Activated T-cell treated with anti-CD3 and anti-CD28 coated beads for 1 hour (primary cell): Measurements from ENCODE around the gene ID1.
"Not testable (repeated sequence)": the region's sequence is repeated elsewhere in the genome, so short reads cannot be mapped to it uniquely, and the experiment has no call there.

Source experiments
- DNase-seq: peaks from one replicate; pipeline ENCODE4 v3.0.0-alpha.2; 2020; ENCODE audit warnings: low read depth

Gene ID1

GRCh38 chr20:31602431-31602778, 2.7 kb upstream of the ID1 start:
- no peak for DNase-seq

- no peak for DNase-seq
Measured at GRCh38 chr20:31602779-31603441, 2.2 kb upstream of the ID1 start.

GRCh38 chr20:31603822-31604566, 1.1 kb upstream of the ID1 start:
- peak; percentile 48 for DNase-seq

GRCh38 chr20:31604567-31605030, 490 bp upstream of the ID1 start:
- no peak for DNase-seq

- DNase-seq: peak; percentile 5
Measured at GRCh38 chr20:31605902-31606803, 1.1 kb downstream of the ID1 start.

- DNase-seq: no peak
Measured at GRCh38 chr20:31606804-31607639, 1.9 kb downstream of the ID1 start.

GRCh38 chr20:31607640-31608250, 2.7 kb downstream of the ID1 start:
- no peak for DNase-seq

GRCh38 chr20:31608251-31608945, 3.3 kb downstream of the ID1 start:
- no peak for DNase-seq

GRCh38 chr20:31612271-31612640, 7.2 kb downstream of the ID1 start:
- not testable (repeated sequence) for DNase-seq

GRCh38 chr20:31615416-31615815, 10.3 kb downstream of the ID1 start:
- no peak for DNase-seq

- no peak for DNase-seq
Measured at GRCh38 chr20:31617432-31618104, 12.5 kb downstream of the ID1 start.

- DNase-seq: no peak
Measured at GRCh38 chr20:31620246-31620645, 15.2 kb downstream of the ID1 start.

- not testable (repeated sequence) for DNase-seq
Measured at GRCh38 chr20:31623123-31623505, 18.0 kb downstream of the ID1 start.

GRCh38 chr20:31626534-31626933, 21.4 kb downstream of the ID1 start:
- DNase-seq: not testable (repeated sequence)

GRCh38 chr20:31628057-31628456, 23.0 kb downstream of the ID1 start:
- not testable (repeated sequence) for DNase-seq

- DNase-seq: no peak
Measured at GRCh38 chr20:31630187-31630790, 25.2 kb downstream of the ID1 start.

GRCh38 chr20:31632548-31633338, 27.7 kb downstream of the ID1 start:
- no peak for DNase-seq

GRCh38 chr20:31633339-31633914, 28.3 kb downstream of the ID1 start:
- DNase-seq: no peak
